ENCODE data around the gene RHOG.

Gene RHOG

GRCh38 chr11:3845246-3845645 is 4.5 kb upstream of the RHOG start:
- no peaks in the 10 kb centered on the region for H3K36me3 ChIP-seq (ENCODE audit: control insufficient read depth, insufficient read depth, low read length)
- H3K4me1 ChIP-seq (ENCODE audit: control insufficient read depth, insufficient read depth, low read length, poor library complexity, severe bottlenecking) = no peaks in the 10 kb centered on the region
- H3K9me3 ChIP-seq (ENCODE audit: control insufficient read depth, low read length) = no peaks in the 10 kb centered on the region
- no peak overlapping the region for H3K4me3 ChIP-seq (ENCODE audit: extremely low read depth, insufficient read depth, low read length, poor library complexity, severe bottlenecking)
- 80 to 100% methylated on average over 1 of the region's 1 CpG for WGBS, 2 experiments (ENCODE audit: insufficient coverage in 2 of 2)
- H3K27ac ChIP-seq (ENCODE audit: low read depth, low read length, severe bottlenecking) = no peak overlapping the region

GRCh38 chr11:3843326-3843725 is 2.6 kb upstream of the RHOG start:
- Histone ChIP-seq H3K4me3 (ENCODE audit: extremely low read depth, insufficient read depth, low read length, poor library complexity, severe bottlenecking) (no peak overlapping the region), H3K27ac (ENCODE audit: low read depth, low read length, severe bottlenecking) (no peak overlapping the region), H3K36me3 (ENCODE audit: control insufficient read depth, insufficient read depth, low read length) (peaks cover 5% of the 10 kb centered on the region), H3K9me3 (ENCODE audit: control insufficient read depth, low read length) (no peaks in the 10 kb centered on the region), H3K4me1 (ENCODE audit: control insufficient read depth, insufficient read depth, low read length, poor library complexity, severe bottlenecking) (peaks cover 7% of the 10 kb centered on the region)
- WGBS, 2 experiments (ENCODE audit: insufficient coverage in 2 of 2) = 94% methylated on average over 2 of the region's 3 CpGs; no CpG with 5 or more reads in 1 of the 2 experiments

GRCh38 chr11:3841426-3842350 is 929 bp upstream of the RHOG start:
- Histone ChIP-seq H3K36me3 (ENCODE audit: control insufficient read depth, insufficient read depth, low read length) (peaks cover 16% of the 10 kb centered on the region), H3K9me3 (ENCODE audit: control insufficient read depth, low read length) (no peaks in the 10 kb centered on the region), H3K4me3 (ENCODE audit: extremely low read depth, insufficient read depth, low read length, poor library complexity, severe bottlenecking) (peak overlapping the region; percentile 80), H3K27ac (ENCODE audit: low read depth, low read length, severe bottlenecking) (peak overlapping the region; percentile 81), H3K4me1 (ENCODE audit: control insufficient read depth, insufficient read depth, low read length, poor library complexity, severe bottlenecking) (peaks cover 22% of the 10 kb centered on the region)
- 27 to 28% methylated on average over 36 to 38 of the region's 44 CpGs for WGBS, 2 experiments (ENCODE audit: insufficient coverage in 2 of 2)

GRCh38 chr11:3840004-3840869 is 522 bp downstream of the RHOG start:
- peak overlapping the region; percentile 80 for H3K4me3 ChIP-seq (ENCODE audit: extremely low read depth, insufficient read depth, low read length, poor library complexity, severe bottlenecking)
- peak overlapping the region; percentile 10 for H3K27ac ChIP-seq (ENCODE audit: low read depth, low read length, severe bottlenecking)
- peaks cover 25% of the 10 kb centered on the region for H3K36me3 ChIP-seq (ENCODE audit: control insufficient read depth, insufficient read depth, low read length)
- H3K9me3 ChIP-seq (ENCODE audit: control insufficient read depth, low read length) = no peaks in the 10 kb centered on the region
- 4 to 5% methylated on average over 28 to 39 of the region's 46 CpGs for WGBS, 2 experiments (ENCODE audit: insufficient coverage in 2 of 2)
- H3K4me1 ChIP-seq (ENCODE audit: control insufficient read depth, insufficient read depth, low read length, poor library complexity, severe bottlenecking) = peaks cover 24% of the 10 kb centered on the region

GRCh38 chr11:3838504-3838903 is 2.3 kb downstream of the RHOG start:
- no peaks in the 10 kb centered on the region for H3K9me3 ChIP-seq (ENCODE audit: control insufficient read depth, low read length)

GRCh38 chr11:3837793-3838192 is 3.0 kb downstream of the RHOG start:
- no peaks in the 10 kb centered on the region for H3K9me3 ChIP-seq (ENCODE audit: control insufficient read depth, low read length)
- H3K36me3 ChIP-seq (ENCODE audit: control insufficient read depth, insufficient read depth, low read length) = peaks cover 44% of the 10 kb centered on the region
- H3K4me1 ChIP-seq (ENCODE audit: control insufficient read depth, insufficient read depth, low read length, poor library complexity, severe bottlenecking) = peaks cover 36% of the 10 kb centered on the region
- no peak overlapping the region for H3K27ac ChIP-seq (ENCODE audit: low read depth, low read length, severe bottlenecking)
- no peak overlapping the region for H3K4me3 ChIP-seq (ENCODE audit: extremely low read depth, insufficient read depth, low read length, poor library complexity, severe bottlenecking)
- WGBS, 2 experiments (ENCODE audit: insufficient coverage in 2 of 2) = no CpG with 5 or more reads among the region's 1 CpG

More at GRCh38 chr11:3838504-3838903, 2.3 kb downstream of the RHOG start:
- Histone ChIP-seq H3K4me3 (ENCODE audit: extremely low read depth, insufficient read depth, low read length, poor library complexity, severe bottlenecking) (no peak overlapping the region), H3K36me3 (ENCODE audit: control insufficient read depth, insufficient read depth, low read length) (peaks cover 41% of the 10 kb centered on the region), H3K4me1 (ENCODE audit: control insufficient read depth, insufficient read depth, low read length, poor library complexity, severe bottlenecking) (peaks cover 36% of the 10 kb centered on the region), H3K27ac (ENCODE audit: low read depth, low read length, severe bottlenecking) (no peak overlapping the region)
- WGBS, 2 experiments (ENCODE audit: insufficient coverage in 2 of 2) = no CpG with 5 or more reads among the region's 2 CpGs

- Histone ChIP-seq H3K36me3 (ENCODE audit: control insufficient read depth, insufficient read depth, low read length) (peaks cover 51% of the 10 kb centered on the region), H3K27ac (ENCODE audit: low read depth, low read length, severe bottlenecking) (no peak overlapping the region), H3K4me1 (ENCODE audit: control insufficient read depth, insufficient read depth, low read length, poor library complexity, severe bottlenecking) (peaks cover 37% of the 10 kb centered on the region), H3K9me3 (ENCODE audit: control insufficient read depth, low read length) (no peaks in the 10 kb centered on the region), H3K4me3 (ENCODE audit: extremely low read depth, insufficient read depth, low read length, poor library complexity, severe bottlenecking) (no peak overlapping the region)
- WGBS, 2 experiments (ENCODE audit: insufficient coverage in 2 of 2) = 94 to 100% methylated on average over 4 of the region's 5 CpGs
Observed at GRCh38 chr11:3836903-3837302, 3.9 kb downstream of the RHOG start.

GRCh38 chr11:3835751-3836150 is 5.0 kb downstream of the RHOG start:
- WGBS, 2 experiments (ENCODE audit: insufficient coverage in 2 of 2) = 100% methylated on average over 1 to 2 of the region's 4 CpGs

GRCh38 chr11:3834664-3835461 is 5.9 kb downstream of the RHOG start:
- WGBS, 2 experiments (ENCODE audit: insufficient coverage in 2 of 2) = 89 to 96% methylated on average over 3 to 4 of the region's 7 CpGs
- peaks cover 70% of the 10 kb centered on the region for H3K36me3 ChIP-seq (ENCODE audit: control insufficient read depth, insufficient read depth, low read length)
- peaks cover 42% of the 10 kb centered on the region for H3K4me1 ChIP-seq (ENCODE audit: control insufficient read depth, insufficient read depth, low read length, poor library complexity, severe bottlenecking)

More at GRCh38 chr11:3835751-3836150, 5.0 kb downstream of the RHOG start:
- H3K27ac ChIP-seq (ENCODE audit: low read depth, low read length, severe bottlenecking) = peak overlapping the region; percentile 6
- peaks cover 42% of the 10 kb centered on the region for H3K4me1 ChIP-seq (ENCODE audit: control insufficient read depth, insufficient read depth, low read length, poor library complexity, severe bottlenecking)
- peaks cover 62% of the 10 kb centered on the region for H3K36me3 ChIP-seq (ENCODE audit: control insufficient read depth, insufficient read depth, low read length)
- H3K9me3 ChIP-seq (ENCODE audit: control insufficient read depth, low read length) = no peaks in the 10 kb centered on the region
- H3K4me3 ChIP-seq (ENCODE audit: extremely low read depth, insufficient read depth, low read length, poor library complexity, severe bottlenecking) = no peak overlapping the region

GRCh38 chr11:3834349-3834663 is 6.5 kb downstream of the RHOG start:
- peaks cover 75% of the 10 kb centered on the region for H3K36me3 ChIP-seq (ENCODE audit: control insufficient read depth, insufficient read depth, low read length)
- H3K27ac ChIP-seq (ENCODE audit: low read depth, low read length, severe bottlenecking) = no peak overlapping the region
- no peak overlapping the region for H3K4me3 ChIP-seq (ENCODE audit: extremely low read depth, insufficient read depth, low read length, poor library complexity, severe bottlenecking)
- 84 to 90% methylated on average over 2 to 3 of the region's 4 CpGs for WGBS, 2 experiments (ENCODE audit: insufficient coverage in 2 of 2)
- no peaks in the 10 kb centered on the region for H3K9me3 ChIP-seq (ENCODE audit: control insufficient read depth, low read length)
- H3K4me1 ChIP-seq (ENCODE audit: control insufficient read depth, insufficient read depth, low read length, poor library complexity, severe bottlenecking) = peaks cover 38% of the 10 kb centered on the region

More at GRCh38 chr11:3834664-3835461, 5.9 kb downstream of the RHOG start:
- no peak overlapping the region for H3K4me3 ChIP-seq (ENCODE audit: extremely low read depth, insufficient read depth, low read length, poor library complexity, severe bottlenecking)
- no peaks in the 10 kb centered on the region for H3K9me3 ChIP-seq (ENCODE audit: control insufficient read depth, low read length)
- peak overlapping the region; percentile 6 for H3K27ac ChIP-seq (ENCODE audit: low read depth, low read length, severe bottlenecking)
